Skeletal muscle tissue (tissue), 4 donors: ENCODE measurements around the gene NRXN3. TPM values are rescaled to one million over a fixed set of nuclear protein-coding genes. Genes with fewer than 3 reads are reported as not detected.
A peak's percentile ranks its signal among the peaks of the same experiment; 100 is the strongest.

Experiments used
- H3K27ac ChIP-seq: one replicate; pipeline ENCODE4 v1.7.0; 2013; ENCODE audit warnings: mild to moderate bottlenecking, low read depth, low read length, inconsistent platforms
- H3K27me3 ChIP-seq, 3 donors: one replicate each; pipeline ENCODE4 v1.7.0; 2013; ENCODE audit warnings: low read length in 3 of 3; ENCODE audit not compliant: control insufficient read depth in 3 of 3, insufficient read depth in 3 of 3
- H3K36me3 ChIP-seq, 3 donors: one replicate each; pipeline ENCODE4 v1.7.0; 2013; ENCODE audit warnings: low read length in 3 of 3; ENCODE audit not compliant: control insufficient read depth in 3 of 3, insufficient read depth in 3 of 3
- H3K4me1 ChIP-seq, 3 donors: one replicate each; pipeline ENCODE4 v1.7.0; 2013; ENCODE audit warnings: low read length in 3 of 3, mild to moderate bottlenecking in 3 of 3; ENCODE audit not compliant: control insufficient read depth in 3 of 3, insufficient read depth in 3 of 3
- H3K4me3 ChIP-seq, 3 donors: one replicate each; pipeline ENCODE4 v1.7.0; 2013; ENCODE audit warnings: low read length in 3 of 3
- H3K9ac ChIP-seq, 3 donors: one replicate each; pipeline ENCODE4 v1.7.0; 2013; ENCODE audit warnings: low read length in 3 of 3, mild to moderate bottlenecking in 3 of 3, moderate library complexity in 2 of 3, low read depth in 1 of 3
- H3K9me3 ChIP-seq, 3 donors: one replicate each; pipeline ENCODE4 v1.7.0; 2013; ENCODE audit warnings: low read length in 3 of 3; ENCODE audit not compliant: control insufficient read depth in 3 of 3
- total RNA-seq: library from RNA; depleted of rRNA; stranded (reverse); fragments of >200 nt; gene quantifications from one replicate; pipeline ENCODE4 v1.2.3, GENCODE V29; 2014
- donor health status: Osteomylitis.

Gene NRXN3
- total RNA-seq, 1 donor from 2014 or later, result 0.52 TPM

GRCh38 chr14:78950649-78951048 is 780.5 kb downstream of the NRXN3 start:
- no peak overlapping the region for H3K9ac ChIP-seq
- H3K4me1 ChIP-seq, result no peaks in the 10 kb centered on the region
- no peak overlapping the region for H3K4me3 ChIP-seq
- peaks cover 2 to 3% (median 3%) of the 10 kb centered on the region in 3 donors for H3K27me3 ChIP-seq
- H3K36me3 ChIP-seq, result no peaks in the 10 kb centered on the region
- H3K9me3 ChIP-seq, result no peaks in the 10 kb centered on the region
- H3K27ac ChIP-seq, result no peak overlapping the region

GRCh38 chr14:78951602-78952001 is 781.4 kb downstream of the NRXN3 start:
- Histone ChIP-seq H3K27me3 (peaks cover 0 to 3% (median 2%) of the 10 kb centered on the region in 3 donors), H3K4me1 (no peaks in the 10 kb centered on the region), H3K9me3 (no peaks in the 10 kb centered on the region), H3K4me3 (no peak overlapping the region), H3K9ac (no peak overlapping the region), H3K27ac (no peak overlapping the region), H3K36me3 (no peaks in the 10 kb centered on the region)

GRCh38 chr14:78959674-78960264 is 789.6 kb downstream of the NRXN3 start:
- H3K9ac ChIP-seq, result peak overlapping the region in 2 of 3 donors; percentile 33 to 75
- no peak overlapping the region for H3K27ac ChIP-seq
- H3K27me3 ChIP-seq, result no peaks in the 10 kb centered on the region
- H3K4me1 ChIP-seq, result no peaks in the 10 kb centered on the region
- peak overlapping the region in 2 of 3 donors; percentile 30 to 59 for H3K4me3 ChIP-seq
- H3K9me3 ChIP-seq, result no peaks in the 10 kb centered on the region
- no peaks in the 10 kb centered on the region for H3K36me3 ChIP-seq

- H3K4me1 ChIP-seq, result no peaks in the 10 kb centered on the region
- H3K9ac ChIP-seq, result no peak overlapping the region
- H3K27ac ChIP-seq, result no peak overlapping the region
- H3K4me3 ChIP-seq, result no peak overlapping the region
- no peaks in the 10 kb centered on the region for H3K36me3 ChIP-seq
- no peaks in the 10 kb centered on the region for H3K27me3 ChIP-seq
- no peaks in the 10 kb centered on the region for H3K9me3 ChIP-seq
Measured at GRCh38 chr14:78967111-78967809, 797.1 kb downstream of the NRXN3 start.

- Histone ChIP-seq H3K36me3 (no peaks in the 10 kb centered on the region), H3K9ac (no peak overlapping the region), H3K27ac (no peak overlapping the region), H3K27me3 (no peaks in the 10 kb centered on the region), H3K9me3 (no peaks in the 10 kb centered on the region), H3K4me3 (no peak overlapping the region), H3K4me1 (no peaks in the 10 kb centered on the region)
Measured at GRCh38 chr14:78968265-78968664, 798.1 kb downstream of the NRXN3 start.

GRCh38 chr14:78970677-78971076 is 800.5 kb downstream of the NRXN3 start:
- no peaks in the 10 kb centered on the region for H3K36me3 ChIP-seq
- H3K27ac ChIP-seq, result no peak overlapping the region
- no peaks in the 10 kb centered on the region for H3K27me3 ChIP-seq
- no peaks in the 10 kb centered on the region for H3K4me1 ChIP-seq
- no peak overlapping the region for H3K9ac ChIP-seq
- H3K9me3 ChIP-seq, result no peaks in the 10 kb centered on the region
- no peak overlapping the region for H3K4me3 ChIP-seq

GRCh38 chr14:78972440-78972839 is 802.3 kb downstream of the NRXN3 start:
- Histone ChIP-seq H3K27ac (no peak overlapping the region), H3K9me3 (no peaks in the 10 kb centered on the region)

GRCh38 chr14:78974691-78975090 is 804.5 kb downstream of the NRXN3 start:
- H3K27ac ChIP-seq, result no peak overlapping the region
- no peaks in the 10 kb centered on the region for H3K36me3 ChIP-seq
- H3K9ac ChIP-seq, result no peak overlapping the region
- H3K27me3 ChIP-seq, result no peaks in the 10 kb centered on the region
- H3K9me3 ChIP-seq, result no peaks in the 10 kb centered on the region
- no peaks in the 10 kb centered on the region for H3K4me1 ChIP-seq
- H3K4me3 ChIP-seq, result no peak overlapping the region

More at GRCh38 chr14:78972440-78972839, 802.3 kb downstream of the NRXN3 start:
- Histone ChIP-seq H3K36me3 (no peaks in the 10 kb centered on the region), H3K27me3 (no peaks in the 10 kb centered on the region), H3K4me3 (no peak overlapping the region), H3K9ac (no peak overlapping the region), H3K4me1 (no peaks in the 10 kb centered on the region)

GRCh38 chr14:78975734-78976133 is 805.6 kb downstream of the NRXN3 start:
- no peak overlapping the region for H3K9ac ChIP-seq
- H3K27me3 ChIP-seq, result no peaks in the 10 kb centered on the region
- no peaks in the 10 kb centered on the region for H3K36me3 ChIP-seq
- H3K9me3 ChIP-seq, result no peaks in the 10 kb centered on the region
- H3K4me3 ChIP-seq, result no peak overlapping the region
- no peak overlapping the region for H3K27ac ChIP-seq
- no peaks in the 10 kb centered on the region for H3K4me1 ChIP-seq

GRCh38 chr14:78978896-78979295 is 808.7 kb downstream of the NRXN3 start:
- H3K27ac ChIP-seq, result no peak overlapping the region
- H3K27me3 ChIP-seq, result no peaks in the 10 kb centered on the region
- H3K4me1 ChIP-seq, result no peaks in the 10 kb centered on the region
- no peak overlapping the region for H3K4me3 ChIP-seq
- H3K9me3 ChIP-seq, result no peaks in the 10 kb centered on the region
- no peaks in the 10 kb centered on the region for H3K36me3 ChIP-seq
- no peak overlapping the region for H3K9ac ChIP-seq
